ENCODE results near the gene GRIK4.

GRIK4 gene

DNA sequence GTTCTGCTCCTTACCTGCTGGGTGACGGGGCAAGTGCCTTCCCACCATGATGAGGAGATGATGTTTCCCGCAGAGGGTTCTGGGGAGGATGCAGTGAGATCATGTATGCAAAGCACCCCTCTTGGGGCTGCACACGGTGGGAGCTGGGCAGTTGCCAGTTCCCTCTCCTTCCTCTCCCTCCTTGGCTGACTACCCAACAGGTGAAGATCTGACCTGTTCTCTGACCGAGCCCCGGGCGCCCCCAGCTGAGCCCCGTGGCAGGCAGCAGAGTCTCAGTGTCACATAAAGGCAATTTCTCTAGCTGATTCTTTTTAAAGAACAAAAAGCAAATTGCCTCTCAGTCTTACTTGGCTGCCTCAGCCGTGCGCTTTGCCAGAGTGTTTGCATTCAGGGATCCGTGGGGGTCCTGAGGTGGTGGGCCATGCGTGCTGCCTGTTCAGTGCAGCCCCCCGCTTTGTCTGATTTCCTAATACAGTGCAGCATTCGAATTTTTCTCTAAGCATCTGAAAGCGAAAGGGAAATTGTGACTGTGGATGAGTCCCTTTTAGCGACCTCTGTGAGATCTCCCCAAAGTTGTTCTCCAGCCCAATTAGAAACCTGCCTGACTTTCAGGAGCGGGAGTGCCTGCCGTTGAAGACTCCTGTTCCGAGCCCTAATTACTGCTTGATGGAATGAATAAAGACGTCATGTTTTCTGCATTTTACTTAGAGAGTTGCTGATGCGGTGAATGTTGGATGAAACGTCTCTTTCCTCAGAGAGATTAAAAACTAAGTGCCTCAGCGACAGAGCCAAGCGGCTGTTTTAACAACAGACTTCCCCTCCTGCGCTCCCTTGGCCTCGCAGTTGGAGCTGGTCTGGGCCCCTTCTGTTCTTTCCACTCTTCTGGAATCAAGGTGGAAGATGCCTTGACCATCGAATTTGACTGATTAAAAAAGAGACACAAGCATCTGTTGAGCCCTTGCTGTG lies 86.0 kb downstream of the GRIK4 start:
- TF ChIP-seq SIN3A (IDR thresholded peaks at IDR 0.05; ENCODE audit: borderline replicate concordance, insufficient read depth, low read length) (no peak), POLR2AphosphoS5 (IDR thresholded peaks at IDR 0.05; ENCODE audit: low read depth, low read length) (no peak), TAF1 (IDR thresholded peaks at IDR 0.05; ENCODE audit: borderline replicate concordance, insufficient read depth, low read length) (no peak), FOXP2 (optimal IDR thresholded peaks at IDR 0.05; ENCODE audit: borderline replicate concordance, extremely low read depth, extremely low read length, insufficient read depth) (no peak)
- TF ChIP-seq, protein P1, sequence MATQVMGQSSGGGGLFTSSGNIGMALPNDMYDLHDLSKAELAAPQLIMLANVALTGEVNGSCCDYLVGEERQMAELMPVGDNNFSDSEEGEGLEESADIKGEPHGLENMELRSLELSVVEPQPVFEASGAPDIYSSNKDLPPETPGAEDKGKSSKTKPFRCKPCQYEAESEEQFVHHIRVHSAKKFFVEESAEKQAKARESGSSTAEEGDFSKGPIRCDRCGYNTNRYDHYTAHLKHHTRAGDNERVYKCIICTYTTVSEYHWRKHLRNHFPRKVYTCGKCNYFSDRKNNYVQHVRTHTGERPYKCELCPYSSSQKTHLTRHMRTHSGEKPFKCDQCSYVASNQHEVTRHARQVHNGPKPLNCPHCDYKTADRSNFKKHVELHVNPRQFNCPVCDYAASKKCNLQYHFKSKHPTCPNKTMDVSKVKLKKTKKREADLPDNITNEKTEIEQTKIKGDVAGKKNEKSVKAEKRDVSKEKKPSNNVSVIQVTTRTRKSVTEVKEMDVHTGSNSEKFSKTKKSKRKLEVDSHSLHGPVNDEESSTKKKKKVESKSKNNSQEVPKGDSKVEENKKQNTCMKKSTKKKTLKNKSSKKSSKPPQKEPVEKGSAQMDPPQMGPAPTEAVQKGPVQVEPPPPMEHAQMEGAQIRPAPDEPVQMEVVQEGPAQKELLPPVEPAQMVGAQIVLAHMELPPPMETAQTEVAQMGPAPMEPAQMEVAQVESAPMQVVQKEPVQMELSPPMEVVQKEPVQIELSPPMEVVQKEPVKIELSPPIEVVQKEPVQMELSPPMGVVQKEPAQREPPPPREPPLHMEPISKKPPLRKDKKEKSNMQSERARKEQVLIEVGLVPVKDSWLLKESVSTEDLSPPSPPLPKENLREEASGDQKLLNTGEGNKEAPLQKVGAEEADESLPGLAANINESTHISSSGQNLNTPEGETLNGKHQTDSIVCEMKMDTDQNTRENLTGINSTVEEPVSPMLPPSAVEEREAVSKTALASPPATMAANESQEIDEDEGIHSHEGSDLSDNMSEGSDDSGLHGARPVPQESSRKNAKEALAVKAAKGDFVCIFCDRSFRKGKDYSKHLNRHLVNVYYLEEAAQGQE (IDR thresholded peaks at IDR 0.05; ENCODE audit: insufficient read depth in 1 of 2, low read depth in 2 of 2, low read length in 2 of 2), result no peak

GRCh38 chr11:120598517-120599257 lies 87.1 kb downstream of the GRIK4 start:
- TF ChIP-seq TAF1 (IDR thresholded peaks at IDR 0.05; ENCODE audit: borderline replicate concordance, insufficient read depth, low read length), result no peak
- TF ChIP-seq FOXP2 (optimal IDR thresholded peaks at IDR 0.05; ENCODE audit: borderline replicate concordance, extremely low read depth, extremely low read length, insufficient read depth), result no peak
- TF ChIP-seq POLR2AphosphoS5 (IDR thresholded peaks at IDR 0.05; ENCODE audit: low read depth, low read length), result no peak

DNA sequence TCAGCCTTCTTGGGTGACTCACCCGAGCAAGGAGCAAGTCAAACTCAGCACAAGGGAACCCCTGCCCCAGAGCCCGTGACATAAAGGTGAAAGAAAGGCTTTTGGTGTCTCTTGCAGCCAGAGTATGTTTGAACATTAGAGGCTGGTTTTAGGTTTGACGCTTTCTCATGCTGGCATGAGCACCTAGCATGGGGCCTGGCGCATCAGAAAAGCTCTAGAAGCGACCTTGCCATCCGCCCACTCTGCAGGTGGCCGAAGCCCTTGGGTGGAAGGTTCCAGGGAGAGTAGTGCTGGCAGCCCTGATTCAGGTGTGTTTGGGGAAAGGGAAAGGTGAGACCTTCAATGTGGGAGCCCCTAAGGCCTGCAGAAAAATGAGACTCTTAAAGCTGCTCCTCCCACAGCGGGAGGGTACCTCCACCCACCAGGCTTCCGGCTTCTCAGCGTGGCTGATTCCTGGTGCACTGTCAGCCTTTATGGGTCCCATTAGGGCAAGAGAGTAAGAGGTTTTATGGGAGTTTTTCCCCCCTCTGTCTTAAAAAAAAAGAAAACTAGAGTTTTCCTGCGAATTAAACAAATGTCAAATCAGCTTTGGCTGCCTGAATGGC lies 88.4 kb downstream of the GRIK4 start:
- TF ChIP-seq, protein P1 (IDR thresholded peaks at IDR 0.05; ENCODE audit: insufficient read depth in 1 of 2, low read depth in 2 of 2, low read length in 2 of 2), result no peak
- TF ChIP-seq POLR2AphosphoS5 (IDR thresholded peaks at IDR 0.05; ENCODE audit: low read depth, low read length), result no peak
- TF ChIP-seq TAF1 (IDR thresholded peaks at IDR 0.05; ENCODE audit: borderline replicate concordance, insufficient read depth, low read length), result no peak
- TF ChIP-seq SIN3A (IDR thresholded peaks at IDR 0.05; ENCODE audit: borderline replicate concordance, insufficient read depth, low read length), result no peak
- TF ChIP-seq FOXP2 (optimal IDR thresholded peaks at IDR 0.05; ENCODE audit: borderline replicate concordance, extremely low read depth, extremely low read length, insufficient read depth), result no peak

GRCh38 chr11:120601536-120601935 lies 90.0 kb downstream of the GRIK4 start:
- TF ChIP-seq POLR2AphosphoS5 (IDR thresholded peaks at IDR 0.05; ENCODE audit: low read depth, low read length) (no peak), SIN3A (IDR thresholded peaks at IDR 0.05; ENCODE audit: borderline replicate concordance, insufficient read depth, low read length) (no peak), TAF1 (IDR thresholded peaks at IDR 0.05; ENCODE audit: borderline replicate concordance, insufficient read depth, low read length) (no peak), FOXP2 (optimal IDR thresholded peaks at IDR 0.05; ENCODE audit: borderline replicate concordance, extremely low read depth, extremely low read length, insufficient read depth) (no peak)
- TF ChIP-seq, protein P1 (IDR thresholded peaks at IDR 0.05; ENCODE audit: insufficient read depth in 1 of 2, low read depth in 2 of 2, low read length in 2 of 2), result no peak

- TF ChIP-seq FOXP2 (optimal IDR thresholded peaks at IDR 0.05; ENCODE audit: borderline replicate concordance, extremely low read depth, extremely low read length, insufficient read depth) (no peak), TAF1 (IDR thresholded peaks at IDR 0.05; ENCODE audit: borderline replicate concordance, insufficient read depth, low read length) (no peak), SIN3A (IDR thresholded peaks at IDR 0.05; ENCODE audit: borderline replicate concordance, insufficient read depth, low read length) (no peak), POLR2AphosphoS5 (IDR thresholded peaks at IDR 0.05; ENCODE audit: low read depth, low read length) (no peak)
- TF ChIP-seq, protein P1 (IDR thresholded peaks at IDR 0.05; ENCODE audit: insufficient read depth in 1 of 2, low read depth in 2 of 2, low read length in 2 of 2), result no peak
Observed at GRCh38 chr11:120603071-120603470, 91.5 kb downstream of the GRIK4 start.

All from PFSK-1 (cell line).